Occipital lobe (tissue), 2 donors: ENCODE measurements around the gene SCNN1A. TPM values are rescaled to one million over a fixed set of nuclear protein-coding genes. Genes with fewer than 3 reads are reported as not detected.

Experiments used
- DNase-seq: peaks from one replicate; lab custom pipeline; 2025; lab: John Stamatoyannopoulos, UW
- total RNA-seq: library from RNA; depleted of rRNA; stranded (reverse); fragments of >200 nt; gene quantifications from one replicate; pipeline ENCODE4 v1.2.3, GENCODE V29; 2014

The SCNN1A gene
- total RNA-seq, 1 donor from 2014 or later: not detected

DNA sequence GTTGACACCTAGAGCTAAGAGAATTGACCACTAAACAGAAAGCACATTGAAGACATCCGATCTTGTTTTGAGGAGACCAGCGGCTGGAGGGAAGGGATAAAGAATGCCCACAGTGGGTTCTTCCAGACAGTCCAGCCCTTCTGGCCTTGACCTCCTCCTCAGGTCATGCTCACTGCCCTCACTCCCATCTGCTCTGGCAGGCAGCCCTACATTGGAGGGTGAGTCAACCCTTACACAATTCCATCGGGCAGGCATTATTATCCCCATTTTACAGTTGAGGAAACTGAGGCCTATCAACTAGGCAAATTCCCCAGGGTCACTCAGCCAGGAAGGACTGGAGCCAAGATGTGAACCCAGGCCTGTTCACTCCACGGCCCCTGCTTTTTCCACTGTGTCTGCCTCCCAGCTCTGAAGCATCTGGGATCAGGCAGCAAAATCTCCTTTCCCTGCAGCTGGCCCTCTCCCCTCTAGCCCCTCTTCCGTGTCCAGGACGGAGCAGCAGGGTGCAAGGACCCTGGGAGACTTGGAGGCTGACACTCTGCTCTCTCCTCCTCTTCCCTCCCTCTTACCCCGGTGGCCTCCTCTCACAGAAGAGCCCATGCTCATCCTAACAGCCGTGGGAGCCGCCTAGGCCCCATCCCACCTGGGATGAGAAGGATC lies 5.3 kb downstream of the SCNN1A start:
- DNase-seq: no peak

DNA sequence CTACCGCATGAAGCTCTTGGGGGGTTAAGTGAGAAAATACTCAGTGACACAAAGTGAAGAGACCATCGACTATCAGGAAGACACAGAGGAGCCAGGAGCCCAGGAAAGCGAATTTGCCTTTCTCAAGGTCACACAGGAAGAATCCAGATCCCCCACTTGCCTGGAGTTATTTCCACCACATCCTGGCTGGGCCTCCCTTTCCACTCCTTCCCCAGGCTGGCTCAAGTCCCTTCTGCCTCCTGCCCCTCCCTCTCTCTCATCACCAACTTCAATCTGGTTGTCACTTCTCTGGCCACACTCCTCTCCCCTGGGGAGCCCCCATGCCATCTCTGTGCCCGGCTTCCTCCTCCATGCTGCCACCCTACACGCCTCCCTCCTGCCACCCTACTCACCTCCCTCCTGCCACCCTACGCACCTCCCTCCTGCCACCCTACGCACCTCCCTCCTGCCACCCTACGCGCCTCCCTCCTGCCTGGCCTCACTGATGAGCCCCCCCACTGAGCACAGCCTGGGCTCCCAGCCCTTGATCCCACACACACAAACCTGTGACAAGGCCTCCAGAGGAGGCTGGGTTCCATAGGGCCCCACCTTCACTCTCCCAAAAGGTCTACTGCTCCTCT lies 6.3 kb downstream of the SCNN1A start:
- no peak for DNase-seq

DNA sequence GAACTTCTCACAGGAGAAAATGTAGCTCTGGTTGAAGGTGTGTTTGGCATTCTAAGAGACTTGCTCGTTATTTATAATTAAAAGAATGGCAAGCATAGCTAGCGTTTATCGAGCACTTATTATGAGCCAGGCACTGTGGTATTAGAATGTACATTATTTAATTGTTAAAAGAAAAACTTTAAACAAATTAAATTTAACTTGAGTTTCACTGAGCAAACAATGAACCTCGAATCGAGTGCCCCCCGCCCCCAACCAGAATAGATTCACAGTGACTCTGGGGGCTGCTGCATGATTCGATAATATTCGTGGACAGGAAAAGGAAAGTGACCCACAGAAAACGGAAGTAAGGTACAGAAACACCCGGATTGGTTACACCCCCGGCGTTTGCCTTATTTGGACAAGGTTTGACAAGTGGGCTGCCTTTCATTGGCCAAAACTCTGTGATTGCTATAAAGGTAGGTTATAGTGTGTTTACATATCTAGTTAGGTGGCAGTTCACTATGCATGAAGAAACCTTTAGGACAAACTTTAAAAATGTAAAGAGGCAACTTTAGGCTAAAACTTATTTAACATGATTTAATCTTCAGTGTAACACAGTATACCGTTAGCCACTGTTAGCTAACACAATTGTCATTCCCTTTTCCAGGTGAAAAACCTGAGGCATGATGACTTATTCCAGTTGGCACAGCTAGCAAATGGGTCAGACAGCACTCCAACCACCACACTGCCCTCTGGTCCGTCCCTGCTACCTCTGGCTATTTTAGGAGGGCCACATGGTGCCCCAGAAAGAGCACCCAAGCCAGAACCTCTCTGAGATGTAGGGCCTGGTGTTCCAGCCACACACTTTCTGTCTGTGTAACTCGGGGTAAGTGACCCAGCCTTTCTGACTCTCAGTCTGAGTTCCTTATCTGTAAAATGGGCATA lies 7.1 kb downstream of the SCNN1A start:
- no peak for DNase-seq

DNA sequence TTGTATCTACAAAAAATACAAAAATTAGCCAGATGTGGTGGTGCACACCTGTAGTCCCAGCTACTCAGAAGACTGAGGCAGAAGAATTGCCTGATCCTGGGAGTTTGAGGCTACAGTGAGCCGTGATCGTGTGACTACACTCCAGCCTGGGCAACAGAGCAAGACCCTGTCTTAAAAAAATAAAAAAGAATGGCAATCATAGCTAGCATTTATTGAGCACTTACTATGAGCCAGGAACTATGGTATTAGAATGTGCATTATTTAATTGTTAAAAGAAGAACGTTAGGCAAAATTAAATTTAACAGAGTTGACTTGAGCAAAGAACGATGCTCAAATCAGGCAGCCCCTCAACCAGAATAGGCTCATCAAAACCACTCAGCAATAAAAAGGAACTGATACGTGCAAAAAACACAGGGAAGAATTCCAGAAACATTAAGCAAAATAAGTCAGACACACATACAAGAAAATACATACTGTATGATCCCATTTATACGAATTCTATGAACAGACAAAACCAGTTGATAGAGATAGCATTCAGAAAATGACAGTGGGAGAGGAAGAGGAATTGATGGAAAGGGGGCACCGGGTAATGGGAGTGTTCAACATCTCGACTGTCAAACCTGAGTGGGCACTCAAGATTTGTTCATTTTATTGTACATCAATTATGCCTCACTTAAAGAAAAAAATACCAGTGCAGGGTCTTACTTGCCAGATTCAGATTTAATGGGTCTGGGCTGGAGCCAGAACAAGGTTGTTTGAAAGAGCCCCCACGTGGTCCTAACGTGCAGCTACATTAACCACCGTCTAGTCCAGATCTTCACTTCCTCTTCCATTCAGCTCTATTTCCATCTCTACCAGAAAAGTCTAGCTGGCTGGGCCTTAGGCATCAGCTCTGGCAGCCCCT lies 8.0 kb downstream of the SCNN1A start:
- no peak for DNase-seq

DNA sequence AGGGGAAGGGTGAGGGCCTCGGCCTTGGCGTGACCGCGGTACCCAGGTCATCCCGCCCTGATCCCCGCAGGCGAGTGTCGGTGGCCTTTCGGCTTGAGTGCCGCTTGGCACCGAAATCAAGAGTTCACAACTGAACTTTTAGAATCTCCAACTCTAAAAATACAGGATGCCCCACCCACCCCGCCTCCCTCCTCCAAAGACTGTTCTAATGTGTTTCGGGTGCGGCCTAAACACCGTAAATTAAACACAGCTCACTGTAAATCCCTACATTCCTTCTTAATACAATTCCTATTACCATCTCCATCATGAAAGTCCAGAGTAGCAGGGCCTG lies 11.4 kb downstream of the SCNN1A start:
- DNase-seq: no peak

DNA sequence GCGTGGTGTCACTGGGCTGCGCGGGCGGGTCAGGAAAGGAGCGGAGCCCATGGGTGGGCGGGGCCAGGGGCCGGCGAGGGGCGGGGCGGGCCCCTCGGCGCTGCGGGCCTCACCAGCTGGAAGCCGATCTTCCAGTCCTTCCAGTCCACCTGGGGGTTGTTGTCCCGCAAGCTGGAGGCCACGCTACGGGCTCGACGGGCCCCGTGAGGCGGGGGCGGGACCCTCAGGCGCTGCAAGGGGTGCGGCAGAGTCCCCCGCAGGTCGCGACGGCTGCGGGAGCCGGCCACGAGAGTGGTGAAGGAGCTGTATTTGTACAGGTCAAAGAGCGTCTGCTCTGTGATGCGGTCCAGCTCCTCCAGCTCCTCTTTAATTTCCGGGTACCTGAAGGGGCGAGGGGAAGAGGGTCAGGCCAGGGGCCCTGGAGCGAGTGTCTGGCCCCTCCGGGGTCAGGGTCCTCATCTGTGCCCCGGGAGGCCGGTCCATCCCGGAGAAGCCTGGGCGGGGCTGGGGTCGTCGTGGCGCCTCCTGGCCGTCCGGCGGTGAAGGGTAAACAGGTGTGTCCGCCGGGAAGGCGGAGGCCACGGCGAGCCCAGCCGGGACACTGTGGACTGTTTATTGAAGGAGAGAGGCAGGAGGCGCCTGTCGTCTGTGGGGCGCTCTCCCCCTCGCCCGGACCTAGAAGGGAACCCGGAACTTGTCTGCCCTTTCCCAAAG lies 11.9 kb downstream of the SCNN1A start:
- DNase-seq: no peak

DNA sequence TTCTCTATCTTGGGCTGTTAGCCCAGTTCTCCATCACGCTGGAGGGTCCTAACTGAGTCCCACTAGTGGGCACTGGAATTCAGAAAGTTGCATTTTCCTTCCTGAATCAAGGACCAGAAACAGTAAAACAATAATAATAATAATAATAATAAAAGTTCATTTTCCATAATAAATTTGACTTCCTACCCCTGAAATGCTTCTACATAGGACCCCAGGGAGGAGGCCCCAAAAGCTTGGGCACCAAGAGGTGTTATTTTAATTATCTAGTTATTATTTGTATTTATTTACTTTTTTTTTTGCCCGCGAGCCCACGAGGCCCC lies 12.4 kb downstream of the SCNN1A start:
- no peak for DNase-seq

DNA sequence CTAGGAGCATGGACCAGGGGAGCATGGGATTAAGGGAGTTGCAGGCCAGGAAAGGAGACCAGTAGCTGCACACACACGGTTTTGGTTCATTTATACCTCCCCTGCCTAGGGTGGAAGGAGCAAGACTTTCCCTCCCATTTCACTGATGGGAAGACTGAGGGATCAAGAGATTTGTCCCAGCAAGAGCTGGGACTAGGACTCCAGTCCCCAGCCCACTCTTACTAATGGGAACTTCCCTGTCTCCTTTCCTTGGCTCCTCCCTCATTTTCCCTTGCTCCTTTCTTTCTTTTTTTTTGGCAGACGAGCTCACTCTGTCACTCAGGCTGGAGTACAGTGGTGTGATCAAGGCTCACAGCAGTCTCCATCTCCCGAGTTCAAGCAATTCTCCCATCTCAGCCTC lies 13.0 kb downstream of the SCNN1A start:
- no peak for DNase-seq

DNA sequence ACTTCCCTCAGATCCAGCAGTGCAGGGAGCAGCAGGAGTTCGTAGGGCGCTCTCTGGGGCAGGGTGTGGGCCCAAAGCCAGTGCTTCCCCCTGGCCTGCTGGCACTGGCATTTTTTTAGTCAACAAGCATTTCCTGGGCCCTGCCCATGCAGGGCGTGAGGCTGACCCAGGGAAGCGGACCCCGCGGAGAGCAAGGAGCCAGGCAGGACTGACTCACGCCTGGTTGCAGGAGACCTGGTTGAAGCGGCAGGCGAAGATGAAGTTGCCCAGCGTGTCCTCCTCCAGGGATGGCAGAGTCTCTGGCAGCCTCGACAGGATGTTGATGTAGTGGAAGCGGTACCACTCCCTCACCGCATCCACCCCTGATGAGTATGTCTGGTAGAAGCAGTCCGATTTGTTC lies 13.5 kb downstream of the SCNN1A start:
- no peak for DNase-seq

DNA sequence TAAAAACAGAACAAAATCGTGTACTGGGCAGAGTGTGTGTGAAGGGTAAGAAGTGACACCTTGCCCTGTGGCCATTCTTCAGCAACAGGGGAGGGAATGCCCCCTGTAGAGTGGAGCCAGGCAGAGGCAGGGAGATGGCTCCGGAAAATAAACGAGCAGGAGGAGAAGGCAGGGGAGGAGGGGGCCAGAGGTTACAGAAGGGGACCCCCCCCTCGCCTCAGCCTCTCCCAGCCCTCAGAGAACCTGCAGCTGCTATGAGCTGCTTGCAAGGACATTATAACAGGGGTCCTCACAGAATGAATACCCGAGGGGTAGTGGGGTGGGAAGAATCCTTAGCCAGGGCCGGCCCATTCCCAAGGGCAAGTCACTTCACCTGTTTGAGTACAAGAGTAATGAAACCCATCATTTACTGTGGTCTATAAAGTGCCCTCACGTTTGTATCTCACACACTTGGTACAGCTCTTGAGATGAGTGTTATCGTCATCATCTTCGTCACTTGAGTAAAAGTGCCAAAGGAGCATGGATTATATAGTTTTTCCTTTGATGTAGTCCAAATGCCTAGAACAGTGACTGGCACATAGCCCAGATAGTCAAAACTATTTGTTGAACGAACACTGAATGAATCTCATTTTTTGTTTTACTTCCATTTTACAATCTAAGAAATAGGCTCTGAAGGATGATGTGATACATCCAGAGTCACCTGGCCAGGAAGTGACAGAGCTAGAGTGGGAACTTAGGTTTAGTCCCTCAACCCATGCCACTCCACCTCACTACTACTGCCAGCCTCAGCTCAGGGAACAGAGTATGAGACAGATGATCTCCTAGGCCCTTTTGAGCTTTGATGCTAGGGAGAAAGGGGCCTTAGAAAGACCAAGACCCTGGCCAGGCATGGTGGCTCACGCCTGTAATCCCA lies 14.5 kb downstream of the SCNN1A start:
- no peak for DNase-seq

DNA sequence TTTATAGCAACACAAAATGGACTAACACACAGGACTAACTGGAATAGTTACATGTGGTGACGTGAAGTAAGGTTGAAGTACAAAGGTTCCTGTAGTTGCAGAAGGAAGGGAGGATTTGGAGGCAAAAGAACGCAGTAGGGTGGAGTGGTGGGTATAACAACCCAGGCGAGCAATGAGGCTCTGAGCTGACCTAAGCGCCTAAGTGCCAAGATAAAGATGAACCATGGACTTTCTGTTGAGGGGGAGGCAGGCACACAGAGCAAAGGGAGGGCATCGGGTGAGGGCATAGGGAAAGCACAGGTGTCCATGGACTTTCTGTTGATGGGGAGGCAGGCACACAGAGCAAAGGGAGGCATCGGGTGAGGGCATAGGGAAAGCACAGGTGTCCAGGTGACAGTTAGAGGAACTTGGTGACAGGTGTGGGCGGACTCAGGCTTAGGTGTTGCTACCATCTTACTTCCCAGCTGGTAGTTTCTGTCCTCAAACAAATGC lies 15.2 kb downstream of the SCNN1A start:
- no peak for DNase-seq

DNA sequence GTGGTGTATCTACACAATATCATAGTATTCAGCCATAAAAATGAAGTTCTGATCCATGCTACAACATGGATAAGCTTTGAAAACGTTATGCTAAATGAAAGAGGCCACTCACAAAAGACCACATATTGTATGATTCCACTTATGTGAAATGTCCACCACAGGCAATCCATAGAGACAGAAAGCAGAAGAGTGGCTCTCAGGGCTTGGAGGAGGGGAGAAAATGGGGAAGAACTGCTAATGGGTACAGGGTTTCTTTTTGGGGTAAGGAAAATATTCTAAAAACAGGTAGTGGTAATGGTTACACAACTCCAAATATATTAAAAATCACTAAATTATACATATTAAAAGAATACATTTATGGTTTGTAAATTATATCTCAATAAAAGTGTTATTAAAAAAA lies 16.5 kb downstream of the SCNN1A start:
- DNase-seq: no peak

DNA sequence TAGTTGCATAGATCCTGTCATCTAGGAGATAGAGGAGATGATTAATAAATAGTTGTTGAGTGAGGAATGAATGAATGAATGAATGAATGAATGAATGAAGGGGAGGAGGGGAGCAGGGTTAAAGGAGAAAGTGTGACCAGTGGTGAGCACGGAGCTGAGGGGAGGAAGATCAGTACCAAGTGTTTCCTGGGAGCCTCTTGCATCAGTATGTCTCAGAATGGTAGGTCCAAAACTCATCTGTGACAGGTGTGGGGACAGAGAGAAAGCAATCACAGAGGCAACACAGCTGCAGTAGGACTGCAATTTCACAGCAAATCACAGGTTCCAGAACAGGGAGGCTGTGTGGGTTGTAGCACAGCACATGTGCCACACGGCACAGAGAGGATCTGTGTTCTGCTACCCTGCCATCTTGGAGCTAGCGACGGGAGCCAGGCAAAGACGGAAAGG lies 19.0 kb downstream of the SCNN1A start:
- no peak for DNase-seq

DNA sequence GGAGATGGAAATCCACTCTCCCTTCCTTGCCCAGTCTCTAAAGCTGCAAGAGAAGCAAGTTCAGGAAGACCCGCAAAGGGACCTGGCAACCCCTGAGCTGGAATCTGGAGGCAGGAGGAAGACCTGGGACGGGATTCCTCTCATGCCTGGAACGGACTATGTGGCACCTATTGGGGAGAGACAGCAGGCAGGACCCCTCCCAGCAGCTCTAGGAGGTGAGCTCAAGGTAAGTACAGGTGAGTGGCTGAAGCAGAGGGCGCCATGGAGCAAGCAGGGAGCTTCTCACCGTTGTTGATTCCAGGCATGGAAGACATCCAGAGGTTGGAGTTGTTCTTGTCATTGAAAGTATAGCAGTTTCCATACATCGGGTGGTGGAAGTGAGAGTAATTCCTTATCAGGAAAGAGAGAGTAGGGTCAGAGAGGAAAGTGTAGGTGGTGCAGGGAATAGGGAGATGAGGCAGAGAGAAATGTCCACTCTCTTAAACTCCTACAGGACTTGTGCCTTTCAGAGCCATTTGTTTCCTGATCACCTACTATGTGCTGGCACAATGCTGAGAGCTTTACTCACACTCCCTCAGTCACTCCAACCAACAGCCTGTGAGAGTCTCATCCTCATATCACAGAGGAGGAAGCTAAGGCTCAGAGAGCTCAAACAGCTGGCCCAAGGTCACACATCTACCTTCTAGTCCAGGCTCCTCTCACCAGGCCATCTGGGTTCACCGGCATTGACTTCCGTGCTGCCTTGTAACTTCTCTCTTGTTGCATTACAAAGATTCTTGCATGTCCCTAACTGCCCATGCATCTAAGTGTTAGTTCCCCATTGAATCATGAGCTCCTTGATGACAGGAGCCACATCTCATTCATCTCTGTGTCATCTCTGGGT lies 19.6 kb downstream of the SCNN1A start:
- no peak for DNase-seq

DNA sequence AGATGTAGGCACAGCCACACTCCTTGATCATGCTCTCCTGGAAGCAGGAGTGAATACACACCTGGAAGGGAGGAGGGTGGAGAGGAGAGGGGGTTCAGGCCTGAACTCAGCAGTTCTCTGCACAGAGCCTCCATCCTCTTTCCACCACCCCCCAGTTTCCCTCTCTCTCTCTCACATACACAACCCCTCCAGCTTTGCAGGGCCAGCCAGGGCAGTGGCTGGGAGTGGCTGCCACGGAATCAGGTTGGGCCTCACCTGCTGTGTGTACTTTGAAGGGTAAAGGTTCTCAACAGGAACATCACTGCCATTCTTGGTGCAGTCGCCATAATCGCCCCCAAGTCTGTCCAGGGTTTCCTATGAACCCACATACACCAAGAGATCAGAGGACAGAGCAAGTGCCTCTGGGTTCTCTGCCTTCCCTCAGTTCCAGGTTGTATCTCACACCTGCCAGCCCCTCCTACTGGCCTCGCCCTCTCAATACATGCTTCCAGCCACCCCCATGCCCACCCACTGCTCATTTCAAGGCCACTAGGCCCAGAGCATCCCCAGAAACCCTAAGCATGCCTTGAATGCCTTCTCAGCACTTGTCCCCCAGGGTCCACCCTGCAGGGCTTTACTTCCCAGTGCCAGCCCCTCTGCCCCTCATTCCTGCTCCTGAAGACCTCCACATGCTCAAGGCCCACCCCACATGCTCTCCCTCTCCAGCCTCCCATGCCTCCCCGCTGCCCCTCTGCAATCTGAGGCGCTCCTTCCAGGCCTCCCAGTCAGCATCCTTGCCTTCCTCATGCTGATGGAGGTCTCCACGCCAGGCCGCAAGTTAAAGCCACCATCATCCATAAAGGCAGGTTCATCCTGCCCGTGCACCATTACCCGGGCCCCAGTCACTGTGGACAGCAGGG lies 20.6 kb downstream of the SCNN1A start:
- DNase-seq: no peak

DNA sequence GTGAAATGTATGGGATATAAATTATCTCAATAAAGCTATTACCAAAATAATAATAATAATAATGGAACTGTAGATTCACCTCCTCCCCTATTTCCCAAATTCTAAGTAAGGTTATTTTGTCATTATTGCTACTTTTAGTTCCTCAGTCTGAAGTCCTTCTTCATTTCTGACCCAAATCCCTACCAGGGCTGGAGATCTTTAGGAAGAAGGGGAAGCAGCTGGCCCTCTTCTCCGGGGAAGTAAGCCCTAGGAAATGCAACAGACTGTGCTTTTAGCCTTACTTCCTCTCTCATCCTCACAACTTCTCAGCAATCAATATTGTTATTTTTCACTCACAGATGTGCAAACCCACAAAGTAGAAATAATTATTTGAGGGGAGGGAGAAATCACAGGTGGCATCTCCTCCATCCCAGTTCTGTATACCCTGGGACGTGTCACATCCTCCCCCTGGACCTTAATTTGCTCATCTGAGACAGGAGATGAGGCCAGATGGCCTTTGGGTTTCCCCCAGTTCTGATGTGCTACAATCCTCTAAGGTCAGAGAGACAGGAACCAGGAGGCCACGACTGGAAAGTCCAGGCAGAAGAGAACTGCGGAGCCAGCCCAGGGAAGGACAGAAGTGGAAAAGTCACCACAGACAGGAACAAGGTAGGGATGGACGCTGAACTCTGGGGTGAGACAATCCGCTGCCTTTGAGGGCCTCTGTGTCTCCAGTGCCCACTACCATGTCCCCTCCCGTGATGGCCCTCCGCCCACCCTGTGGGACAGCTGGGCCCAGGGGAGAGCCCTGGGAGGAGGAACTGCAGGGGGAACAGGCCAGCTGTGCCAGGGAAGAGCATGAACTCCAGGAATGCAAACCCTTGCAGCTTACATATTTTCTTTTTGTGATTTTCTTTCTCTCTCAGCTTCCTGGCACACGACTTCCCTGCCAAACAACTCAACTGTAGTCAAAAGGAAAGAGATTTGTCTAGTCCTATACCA lies 22.9 kb downstream of the SCNN1A start:
- no peak for DNase-seq
